GM21447 (cell line): ENCODE data around the gene SSBP3.
"Not testable (repeated sequence)": the region's sequence is repeated elsewhere in the genome, so short reads cannot be mapped to it uniquely, and the experiment has no call there.

ENCODE experiments used
- ATAC-seq: cut with Tn5 transposase; IDR thresholded peaks from one replicate; pipeline ENCODE4 v1.9.1; 2021; ENCODE audit not compliant: unreplicated experiment

Gene SSBP3

GRCh38 chr1:54227091-54227602 is 179.0 kb downstream of the SSBP3 start:
- ATAC-seq = no peak

DNA sequence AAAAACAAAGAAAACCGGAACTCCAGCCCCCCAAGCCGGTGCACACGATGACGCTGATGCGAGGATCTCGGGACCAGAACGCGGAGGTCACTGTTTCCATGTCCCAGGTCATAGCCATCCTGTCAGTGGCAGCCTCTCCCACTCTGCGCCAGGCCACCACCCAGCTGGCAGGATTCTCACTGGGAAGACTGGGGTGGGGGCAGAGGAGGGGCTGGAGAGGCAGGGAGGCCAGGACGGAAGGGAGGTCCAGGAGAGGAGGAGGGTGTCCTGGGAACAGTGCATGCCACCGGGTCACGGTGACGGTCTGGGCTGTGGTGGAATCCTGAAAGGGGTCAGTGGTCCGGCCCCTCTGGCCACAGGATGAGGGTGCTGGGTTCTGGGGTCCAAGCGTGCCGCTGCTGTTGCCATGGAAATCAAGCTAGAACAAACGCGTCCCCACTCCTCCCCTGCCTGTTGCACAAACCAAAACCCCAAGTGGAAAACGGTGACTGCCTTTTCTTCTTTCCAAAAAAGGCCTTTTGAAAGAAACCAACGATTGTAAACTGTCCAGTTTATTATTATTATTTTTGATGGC is 180.1 kb downstream of the SSBP3 start:
- ATAC-seq = no peak

DNA sequence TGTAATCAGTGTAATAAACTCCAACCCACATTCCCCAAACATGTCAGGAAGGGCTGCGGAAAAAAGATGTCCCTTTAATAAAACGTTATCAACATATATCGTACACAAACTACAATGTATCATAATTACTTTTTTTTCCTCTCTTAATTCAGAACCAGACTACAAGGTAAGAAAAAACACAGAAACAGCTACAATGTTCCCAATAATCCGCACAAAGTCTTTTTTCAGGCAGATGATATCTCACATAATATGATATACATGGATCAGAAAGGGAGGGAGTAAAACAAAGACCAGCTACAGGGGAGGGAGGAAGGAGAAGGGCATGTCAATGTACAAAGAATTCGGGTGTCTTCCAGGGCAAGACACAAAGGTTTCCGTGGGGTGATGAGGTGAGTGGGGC is 180.8 kb downstream of the SSBP3 start:
- ATAC-seq = no peak

- ATAC-seq = no peak
These were observed 182.0 kb downstream of the SSBP3 start for GRCh38 chr1:54224233-54224632.

GRCh38 chr1:54223441-54224202 is 182.6 kb downstream of the SSBP3 start:
- no peak for ATAC-seq

- no peak for ATAC-seq
These were observed 183.5 kb downstream of the SSBP3 start for GRCh38 chr1:54222711-54223110.

DNA sequence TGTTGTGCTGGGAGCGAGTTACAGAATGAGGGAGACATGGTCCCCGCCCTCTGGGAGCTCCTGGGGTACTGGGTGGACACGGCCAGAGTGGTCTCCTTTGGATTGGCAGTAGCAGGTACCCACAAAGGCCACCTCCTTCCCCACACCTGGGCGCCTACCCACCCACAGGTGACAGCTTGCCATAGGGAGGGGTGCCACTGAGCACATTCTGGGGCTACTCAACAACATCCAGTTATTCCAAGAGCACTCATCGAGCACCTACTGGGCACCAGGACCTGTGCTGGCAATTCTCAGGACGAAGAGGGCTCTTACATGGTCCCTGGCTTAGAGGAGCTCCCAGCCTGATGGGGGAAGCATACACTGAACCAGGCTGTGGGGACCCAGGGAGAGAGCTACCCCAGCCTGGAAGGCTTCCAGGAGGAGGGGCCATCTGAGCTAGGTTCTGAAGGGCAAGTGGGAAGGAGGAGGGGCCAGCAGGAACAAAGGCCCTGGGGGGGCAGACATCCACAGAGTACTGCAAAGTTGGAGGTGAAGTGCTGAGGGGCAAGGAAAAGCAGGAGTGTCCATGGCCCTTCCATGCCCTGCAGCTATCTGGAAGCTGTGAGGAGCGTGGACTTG is 184.2 kb downstream of the SSBP3 start:
- ATAC-seq = no peak

DNA sequence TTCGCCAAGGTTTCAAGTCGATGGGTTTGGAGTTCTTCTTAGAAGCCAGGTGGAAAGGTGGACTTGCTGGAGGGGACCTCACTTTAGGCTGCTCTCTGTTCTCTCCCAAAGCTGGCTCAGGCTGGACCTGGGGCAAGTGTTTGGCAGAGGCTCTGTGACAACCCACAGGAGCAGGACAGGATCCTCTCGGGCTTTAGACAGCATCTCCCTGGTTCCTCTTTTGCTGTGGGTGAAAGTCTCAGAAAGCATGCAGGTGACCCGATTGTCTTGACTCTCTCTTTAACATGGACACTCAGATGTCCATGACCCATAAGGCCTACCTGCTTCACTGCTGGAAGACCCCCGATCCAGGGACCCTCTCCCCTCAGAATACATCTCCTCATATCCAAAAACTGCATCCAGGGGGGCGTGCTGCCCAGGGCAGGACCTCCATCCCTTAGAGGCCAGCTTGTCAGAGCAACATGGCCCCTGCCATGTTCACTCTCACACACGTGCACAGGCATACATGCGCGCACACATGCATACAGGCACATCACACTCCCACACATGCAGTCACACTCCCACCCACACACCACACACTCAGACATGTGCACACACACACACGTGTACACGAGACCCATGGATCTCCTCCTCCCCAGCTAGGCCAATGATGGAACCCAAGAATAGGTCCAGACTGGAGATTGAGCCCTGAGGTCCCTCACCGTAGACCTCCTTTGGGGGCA is 184.9 kb downstream of the SSBP3 start:
- no peak for ATAC-seq

DNA sequence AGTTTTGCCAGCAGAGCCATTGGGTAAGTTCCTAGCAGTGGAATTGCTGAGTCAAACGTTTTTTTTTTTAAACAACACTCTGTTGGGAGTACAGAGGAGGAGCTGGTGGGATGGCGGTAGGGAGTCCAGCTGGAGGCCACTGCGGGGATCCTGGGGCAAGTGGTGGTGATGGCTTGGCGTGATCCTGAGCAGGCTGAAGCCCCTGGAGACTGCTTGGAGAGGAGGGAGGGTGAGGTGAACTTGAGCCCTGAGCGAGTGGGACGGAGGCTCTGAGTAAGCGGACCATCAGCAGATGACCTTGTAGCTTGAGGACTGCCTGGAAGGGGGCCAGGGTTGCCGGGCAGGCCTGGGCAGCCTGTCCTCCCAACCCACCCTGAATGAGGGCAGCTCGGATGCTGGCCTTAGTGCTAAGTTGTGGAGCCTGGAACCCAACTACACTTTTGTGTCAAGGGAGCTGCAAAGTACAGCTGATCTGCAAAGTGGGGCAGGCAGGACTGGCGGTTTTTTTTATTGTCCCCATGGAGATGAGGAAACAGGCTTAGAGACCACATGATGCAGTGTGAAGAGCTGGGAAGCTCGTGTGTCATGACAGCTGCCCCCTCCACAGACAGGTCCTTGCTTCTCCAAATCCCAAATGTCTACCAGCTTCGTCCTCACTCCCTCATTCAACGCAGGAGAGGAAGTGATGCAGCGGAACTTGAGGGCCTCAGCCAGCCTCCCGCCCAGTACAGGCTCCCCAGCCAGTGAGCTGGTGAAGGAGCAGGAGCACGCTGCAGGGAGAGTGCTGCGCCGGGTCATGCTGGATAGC is 186.0 kb downstream of the SSBP3 start:
- no peak for ATAC-seq

GRCh38 chr1:54219688-54220003 is 186.5 kb downstream of the SSBP3 start:
- ATAC-seq = no peak

DNA sequence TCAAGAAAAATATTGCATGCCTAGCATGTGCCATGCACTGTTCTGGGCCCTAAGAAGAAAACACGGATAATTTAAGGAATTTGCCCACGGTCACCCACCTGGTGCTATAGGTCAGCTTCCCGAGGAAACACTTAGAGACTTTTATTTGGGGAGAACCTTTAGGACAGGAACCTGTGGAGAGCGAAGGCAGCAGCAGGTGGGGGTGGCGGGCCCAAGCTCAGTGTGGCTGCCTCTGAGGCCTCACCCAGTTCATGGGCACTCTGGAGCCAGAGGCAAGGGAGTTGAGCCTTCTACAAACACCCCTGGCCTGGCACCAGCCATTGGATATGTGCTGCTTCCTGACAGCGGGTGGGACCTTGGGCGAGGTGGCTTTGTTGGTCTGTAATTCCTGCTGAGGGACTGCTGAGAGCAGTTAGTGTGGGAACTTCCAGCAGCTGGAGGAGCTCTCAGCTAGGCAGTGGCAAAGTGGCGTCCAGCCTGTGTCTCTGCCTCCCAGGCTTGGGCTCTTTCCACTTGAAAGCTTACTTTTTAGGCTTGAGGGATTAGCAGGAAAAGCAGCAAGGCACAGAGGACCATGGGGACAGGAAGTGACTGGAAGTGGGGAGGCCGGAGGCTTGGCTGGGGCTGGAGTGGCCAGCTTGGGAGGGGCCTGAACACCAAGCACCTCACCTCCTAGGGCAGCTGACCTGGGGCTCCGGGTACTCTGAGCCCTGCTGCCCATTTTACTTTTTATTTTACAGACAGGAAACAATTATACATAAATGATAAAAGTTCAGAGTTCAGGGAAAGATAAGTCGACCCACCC is 187.1 kb downstream of the SSBP3 start:
- no peak for ATAC-seq

GRCh38 chr1:54215523-54215922 is 190.7 kb downstream of the SSBP3 start:
- ATAC-seq = no peak

GRCh38 chr1:54212872-54213271 is 193.3 kb downstream of the SSBP3 start:
- no peak for ATAC-seq

DNA sequence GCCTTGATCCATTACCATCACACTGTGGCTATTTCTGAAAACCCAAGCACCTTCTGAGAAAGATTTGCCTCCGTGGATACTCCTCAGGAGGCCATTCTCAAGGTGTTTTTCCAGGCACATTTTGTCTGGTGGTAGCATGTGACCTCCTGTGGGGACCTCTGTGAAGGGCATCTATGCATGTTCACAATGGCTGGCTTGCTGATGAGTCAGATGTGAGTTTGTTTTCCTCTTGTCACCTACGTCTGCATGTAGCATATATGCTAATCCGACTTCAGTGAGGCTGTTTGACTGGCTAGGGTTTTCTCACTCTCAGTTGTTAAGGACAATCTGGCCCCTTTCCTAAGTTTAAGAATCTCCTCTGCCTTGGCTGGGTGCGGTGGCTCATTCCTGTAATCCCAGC is 198.3 kb downstream of the SSBP3 start:
- not testable (repeated sequence) for ATAC-seq

- ATAC-seq = no peak
These were observed 198.9 kb downstream of the SSBP3 start for GRCh38 chr1:54207287-54207686.

GRCh38 chr1:54204199-54204598 is 202.0 kb downstream of the SSBP3 start:
- no peak for ATAC-seq

DNA sequence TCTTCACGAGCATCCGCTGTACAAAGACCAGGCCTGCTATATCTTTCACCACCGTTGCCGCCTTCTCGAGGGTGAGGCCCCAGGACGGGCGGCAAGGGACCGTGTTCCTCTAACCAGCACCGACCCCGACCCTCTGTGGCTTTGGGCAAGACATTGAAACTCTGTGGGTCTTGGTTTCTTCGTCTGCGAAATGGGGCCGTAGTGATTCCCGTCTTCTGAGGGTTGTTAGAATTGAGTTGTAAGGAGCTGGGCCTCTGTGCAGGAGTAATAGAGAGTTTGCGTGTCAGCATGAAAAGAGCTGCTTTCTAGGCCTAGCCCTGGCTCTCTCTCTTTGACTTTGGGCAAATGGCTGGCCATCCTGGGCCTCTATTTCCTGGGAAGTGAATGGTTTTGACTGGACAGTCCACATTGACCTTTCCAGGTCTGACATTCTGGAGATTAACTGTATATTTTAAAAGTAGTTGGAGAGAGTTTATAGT is 205.6 kb downstream of the SSBP3 start:
- no peak for ATAC-seq

- peak; percentile 98 for ATAC-seq
These were observed 206.3 kb downstream of the SSBP3 start, which contains the start of the genes CYB5RL and MRPL37 for GRCh38 chr1:54199765-54200518. Gene CYB5RL, minus strand, starts transcription at chr1:54200030. Its CDS starts 4,414 bp downstream, at chr1:54195616. Gene MRPL37, plus strand, starts transcription at chr1:54200167. Its CDS starts 77 bp downstream, at chr1:54200244.
